GM12874 (cell line): ENCODE data around the gene THPO.

Source experiments
- CTCF ChIP-seq: IDR thresholded peaks from 2 replicates; pipeline ENCODE4 v1.5.1; 2011; ENCODE audit warnings: low read depth, mild to moderate bottlenecking, control low read depth, low read length, moderate library complexity; ENCODE audit not compliant: insufficient read depth

The THPO gene

GRCh38 chr3:184409946-184410500 is 32.0 kb upstream of the THPO start:
- TF ChIP-seq CTCF = no peak

- TF ChIP-seq CTCF = no peak
Measured at GRCh38 chr3:184409331-184409926, 31.4 kb upstream of the THPO start.

DNA sequence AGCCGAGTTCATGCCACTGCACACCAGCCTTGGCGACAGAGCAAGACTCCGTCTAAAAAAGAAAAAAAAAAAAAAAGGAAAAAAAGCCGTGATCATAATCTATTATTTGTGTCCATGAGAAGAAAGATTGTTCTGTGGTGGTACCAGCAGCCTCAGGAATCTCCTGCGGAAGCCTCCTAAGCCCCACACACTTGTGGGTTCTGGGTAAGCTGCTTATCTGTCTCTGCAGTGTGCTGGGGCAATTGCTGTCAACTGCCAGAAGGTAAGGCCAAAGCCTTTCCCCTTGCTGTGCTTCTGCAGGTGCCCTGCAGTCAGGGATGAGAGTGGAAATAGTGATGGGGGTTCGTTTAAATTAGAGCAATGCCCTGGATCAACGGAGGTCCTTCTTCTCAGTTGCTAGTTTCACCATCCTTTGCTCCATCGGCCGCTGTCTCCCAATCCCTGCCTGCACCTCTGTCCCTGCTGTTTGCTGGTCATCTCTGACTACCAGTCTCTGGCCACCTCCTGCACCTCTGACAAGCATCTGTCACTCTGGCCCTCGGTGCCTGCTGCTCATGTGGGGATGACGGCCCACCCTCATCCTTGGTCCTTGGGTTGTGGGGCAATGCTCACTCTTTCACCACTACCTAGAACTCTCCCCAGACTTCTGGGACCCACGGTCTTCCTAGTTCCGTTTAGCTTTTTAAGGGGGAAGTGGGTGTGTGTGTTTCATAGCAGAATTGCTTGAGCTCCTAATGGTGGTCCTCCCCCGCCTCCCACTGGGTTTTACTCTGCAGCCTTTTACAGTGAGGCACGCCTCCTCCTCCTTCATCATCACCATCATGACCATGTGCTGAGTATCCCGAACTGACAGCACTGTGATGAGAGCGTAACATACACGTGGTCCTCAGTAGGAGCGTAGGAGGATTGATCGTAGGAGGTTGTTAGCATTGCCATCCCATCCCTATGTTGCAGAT is 27.3 kb upstream of the THPO start:
- TF ChIP-seq CTCF = no peak

GRCh38 chr3:184399410-184399809 is 21.4 kb upstream of the THPO start:
- no peak for TF ChIP-seq CTCF

DNA sequence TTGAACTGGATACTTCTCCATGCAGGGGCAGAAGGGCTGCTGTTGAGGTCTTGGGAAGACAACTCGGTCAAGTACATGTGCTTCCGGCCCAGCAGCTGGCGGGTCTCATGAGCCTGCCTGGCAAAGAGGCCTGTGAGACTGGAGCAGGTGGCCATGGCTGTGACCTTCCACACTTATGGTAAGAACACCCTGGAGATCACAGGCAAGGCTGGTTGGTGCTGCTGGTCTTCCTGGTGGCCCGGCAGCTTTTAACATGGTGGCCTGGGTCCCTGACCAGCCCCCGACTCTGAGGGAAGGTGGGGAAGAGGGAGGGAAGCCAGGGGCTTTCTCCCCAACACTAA is 17.3 kb upstream of the THPO start:
- no peak for TF ChIP-seq CTCF

DNA sequence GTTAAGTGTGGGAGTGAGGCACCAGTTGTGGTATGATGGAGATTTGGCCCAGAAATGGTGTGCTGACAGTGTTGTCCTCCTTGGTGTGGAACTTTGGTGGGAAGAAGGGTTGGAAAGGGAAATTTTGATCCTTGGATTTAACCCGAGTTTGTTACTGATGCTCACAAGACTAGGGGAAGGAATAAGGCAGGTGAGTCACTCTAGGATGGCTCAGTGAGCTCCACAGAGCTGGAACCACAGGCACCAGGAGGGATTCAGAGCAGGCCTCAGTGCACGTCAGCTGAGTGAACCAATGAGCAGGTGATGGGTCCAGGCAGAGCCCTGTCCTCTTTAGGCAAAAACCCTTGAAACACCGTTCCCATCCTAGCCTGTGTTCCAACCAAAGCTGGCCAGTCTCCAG is 13.3 kb upstream of the THPO start:
- TF ChIP-seq CTCF = no peak

GRCh38 chr3:184389935-184390528 is 12.0 kb upstream of the THPO start:
- TF ChIP-seq CTCF = no peak
